IPS-NIHi11 (cell line): ENCODE results near the gene SPACA7.

ENCODE experiments used
- DNase-seq: peaks from one replicate; pipeline ENCODE4 v3.0.0; 2012; ENCODE audit warnings: mixed read lengths, low spot score

The SPACA7 gene

DNA sequence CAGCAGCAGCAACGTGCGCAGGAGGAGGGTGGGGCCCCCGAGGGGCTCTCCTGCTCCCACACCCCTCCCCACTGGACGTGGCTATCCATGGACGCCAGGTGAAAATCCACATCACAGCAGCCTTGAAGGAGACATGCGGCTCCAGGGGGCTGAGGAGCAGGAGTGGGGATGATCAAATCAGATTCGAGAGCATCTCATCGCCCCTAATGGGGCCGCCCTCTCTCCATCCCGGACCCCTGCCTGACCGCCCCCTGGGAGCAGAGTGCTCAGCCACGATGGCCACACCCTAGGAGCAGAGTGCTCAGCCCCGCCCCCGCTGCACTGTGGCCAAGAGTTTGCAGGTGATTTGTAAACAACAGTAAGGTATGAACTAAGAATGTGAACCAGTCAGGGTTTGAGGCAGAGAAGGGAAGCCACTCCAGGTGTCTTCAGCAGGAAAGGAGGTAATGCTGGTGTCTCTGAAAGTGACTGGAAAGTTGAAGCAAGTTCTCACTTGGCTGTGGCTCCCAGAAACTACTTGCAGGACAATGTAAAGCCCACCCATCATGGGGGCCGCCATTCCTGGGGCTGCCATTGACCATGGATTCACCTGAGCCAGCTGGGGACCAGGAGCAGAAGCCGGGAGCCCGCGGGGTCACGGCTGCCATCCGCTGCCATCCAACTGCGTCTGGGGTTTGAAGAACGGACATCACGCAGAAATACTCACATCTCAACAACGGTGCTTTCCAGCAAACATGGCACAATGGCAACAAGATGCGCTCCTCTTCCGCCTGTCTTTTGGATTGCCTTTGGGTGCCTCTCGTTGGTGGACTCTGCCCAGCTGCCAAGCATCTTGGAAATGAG lies 71.8 kb downstream of the SPACA7 start:
- no peak for DNase-seq

DNA sequence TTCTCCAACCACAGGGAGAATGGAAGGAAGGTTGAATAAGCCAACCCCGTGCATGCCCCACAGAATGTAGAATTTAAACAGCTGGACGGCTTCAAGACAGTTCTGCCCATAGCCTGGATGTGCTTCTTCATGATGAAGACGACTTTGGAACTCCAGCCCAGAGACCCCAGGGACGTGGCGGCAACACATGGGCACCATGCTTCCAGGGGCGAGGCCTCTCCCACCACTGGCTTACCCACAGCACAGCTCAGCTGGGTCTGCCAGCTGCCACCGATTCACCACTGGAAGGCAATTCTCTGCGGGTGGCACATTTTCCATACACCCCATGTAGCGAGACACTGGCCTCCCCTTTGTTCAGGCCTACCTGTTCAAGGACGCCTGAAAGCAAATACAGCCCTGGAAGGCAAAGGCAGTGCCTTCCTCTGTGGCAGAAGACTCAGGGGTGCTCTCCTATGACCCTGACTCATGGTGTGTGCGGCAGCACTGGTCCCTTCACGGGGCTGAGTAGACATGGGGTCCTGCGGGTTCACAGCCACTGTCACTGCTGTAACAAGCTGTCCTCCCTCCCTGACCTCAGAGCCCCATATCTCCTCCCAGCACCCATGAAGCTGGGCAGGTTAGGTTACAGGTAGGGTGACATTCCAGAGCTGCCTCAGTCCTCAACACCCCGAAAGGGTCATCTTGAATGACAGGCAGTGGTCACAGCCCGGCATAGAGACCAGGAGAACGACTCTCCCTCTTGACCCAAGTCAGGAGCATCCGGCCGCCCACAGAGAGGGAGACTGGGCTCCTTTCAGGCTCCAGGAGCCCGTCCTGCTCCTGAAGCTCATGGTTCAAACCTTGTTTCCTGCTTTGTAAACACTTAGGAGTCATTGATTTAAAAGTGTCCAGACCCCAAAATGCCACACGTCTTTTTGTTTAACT lies 72.7 kb downstream of the SPACA7 start:
- no peak for DNase-seq

DNA sequence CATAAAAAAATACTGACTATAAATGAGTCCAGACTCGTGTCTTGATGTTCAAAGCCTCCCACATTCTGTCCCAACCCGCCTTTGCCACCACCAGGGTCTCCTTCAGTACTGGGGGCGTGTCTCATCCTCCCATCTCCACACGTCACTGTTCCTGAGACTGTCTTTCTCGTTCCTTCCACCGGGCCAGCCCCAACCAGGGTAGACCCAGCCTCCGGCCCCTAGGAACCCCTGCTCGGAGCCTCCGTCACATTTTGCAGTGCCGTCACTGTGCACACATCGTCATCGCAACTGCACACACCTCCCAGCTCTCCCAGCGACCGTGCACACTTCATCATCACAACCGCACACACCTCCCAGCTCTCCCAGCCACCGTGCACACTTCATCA lies 73.4 kb downstream of the SPACA7 start:
- no peak for DNase-seq

DNA sequence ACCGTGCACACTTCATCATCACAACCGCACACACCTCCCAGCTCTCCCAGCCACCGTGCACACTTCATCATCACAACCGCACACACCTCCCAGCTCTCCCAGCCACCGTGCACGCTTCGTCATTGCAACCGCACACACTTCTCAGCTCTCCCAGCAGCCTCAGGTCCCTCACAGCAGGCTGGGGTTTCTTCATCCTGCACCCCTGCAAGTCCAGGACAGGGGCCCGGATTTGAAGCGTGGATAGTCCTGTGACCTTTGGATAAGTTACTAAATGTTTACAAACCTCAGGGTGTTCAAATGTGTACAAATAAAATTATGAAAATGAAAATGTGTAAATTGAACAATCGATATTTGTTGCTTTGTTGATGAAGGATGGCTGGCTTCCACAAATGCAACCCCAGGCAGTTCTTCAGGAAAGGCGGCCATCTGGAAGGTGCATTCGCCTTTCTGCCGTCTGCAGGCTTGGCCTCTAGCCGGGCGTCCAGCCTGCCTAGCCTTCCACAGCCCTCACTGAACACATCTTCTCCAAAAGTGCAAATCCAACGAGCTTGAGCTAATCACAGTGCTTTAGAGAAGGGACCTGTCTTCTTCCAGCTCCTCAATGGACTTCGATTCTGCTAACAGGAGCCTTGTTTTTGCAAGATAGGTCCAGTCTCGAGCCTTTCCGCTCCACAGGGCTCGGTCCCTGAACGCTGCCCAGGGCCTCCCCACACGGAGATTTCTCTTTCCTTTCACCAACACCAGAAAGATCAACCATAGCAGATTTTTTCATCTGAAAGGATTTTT lies 74.2 kb downstream of the SPACA7 start:
- no peak for DNase-seq

DNA sequence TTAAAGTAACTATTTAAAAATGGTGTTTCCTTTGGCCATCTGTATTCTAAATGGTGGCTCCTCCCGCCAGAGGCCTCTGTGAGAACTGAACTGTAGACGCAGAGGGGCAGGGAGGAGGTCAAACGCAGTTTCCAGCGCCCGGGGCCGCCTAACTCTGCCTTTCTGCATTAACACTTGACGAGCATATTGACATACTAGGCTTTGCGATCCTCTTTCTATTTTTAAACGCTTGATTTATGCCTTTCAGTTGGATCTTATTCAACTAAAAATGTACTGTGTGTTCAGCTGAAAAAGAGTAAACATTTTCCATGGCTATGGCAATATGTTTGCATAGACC lies 74.7 kb downstream of the SPACA7 start:
- DNase-seq = no peak

DNA sequence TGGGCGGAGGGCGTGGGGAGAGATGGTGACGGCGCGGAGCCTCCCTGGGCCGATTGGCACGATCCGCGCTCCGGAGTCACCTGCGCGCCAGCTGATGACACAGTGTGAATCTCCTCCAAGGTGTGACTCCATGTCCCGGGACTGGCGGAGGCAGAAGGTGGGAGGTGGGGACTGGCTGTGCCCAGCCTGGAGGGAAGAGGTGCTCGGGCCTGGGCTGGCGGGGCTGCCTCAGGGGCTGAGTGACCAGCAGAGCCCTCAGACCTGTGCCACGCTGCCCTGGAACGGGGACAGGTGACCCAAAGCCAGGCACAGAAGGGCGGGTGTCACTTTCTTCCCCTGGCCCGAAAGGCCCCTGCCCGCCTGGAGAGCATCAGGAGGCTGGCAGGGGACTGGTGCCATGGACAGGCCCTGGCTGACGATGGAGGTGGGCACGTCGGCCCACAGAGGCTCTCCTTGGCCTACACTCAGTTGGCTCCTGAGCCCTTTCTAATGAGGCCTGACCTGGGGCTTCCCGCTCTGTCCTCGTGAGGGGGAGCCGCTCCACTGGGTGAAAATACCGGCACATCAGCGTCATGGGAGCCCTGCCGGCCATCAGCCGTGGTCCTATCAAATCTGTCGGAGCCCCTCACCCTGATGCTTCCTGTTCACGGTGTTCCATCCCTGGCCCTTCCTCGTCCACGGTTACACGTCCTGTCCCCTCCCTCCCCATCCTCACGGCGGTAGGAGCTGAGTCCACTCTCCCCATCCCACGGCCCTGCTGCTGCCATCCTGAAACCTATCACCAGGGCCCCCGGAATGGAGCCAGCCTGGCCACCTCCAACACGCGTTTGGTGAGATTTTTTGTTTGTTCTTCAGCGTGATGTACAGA lies 75.6 kb downstream of the SPACA7 start:
- DNase-seq = no peak

DNA sequence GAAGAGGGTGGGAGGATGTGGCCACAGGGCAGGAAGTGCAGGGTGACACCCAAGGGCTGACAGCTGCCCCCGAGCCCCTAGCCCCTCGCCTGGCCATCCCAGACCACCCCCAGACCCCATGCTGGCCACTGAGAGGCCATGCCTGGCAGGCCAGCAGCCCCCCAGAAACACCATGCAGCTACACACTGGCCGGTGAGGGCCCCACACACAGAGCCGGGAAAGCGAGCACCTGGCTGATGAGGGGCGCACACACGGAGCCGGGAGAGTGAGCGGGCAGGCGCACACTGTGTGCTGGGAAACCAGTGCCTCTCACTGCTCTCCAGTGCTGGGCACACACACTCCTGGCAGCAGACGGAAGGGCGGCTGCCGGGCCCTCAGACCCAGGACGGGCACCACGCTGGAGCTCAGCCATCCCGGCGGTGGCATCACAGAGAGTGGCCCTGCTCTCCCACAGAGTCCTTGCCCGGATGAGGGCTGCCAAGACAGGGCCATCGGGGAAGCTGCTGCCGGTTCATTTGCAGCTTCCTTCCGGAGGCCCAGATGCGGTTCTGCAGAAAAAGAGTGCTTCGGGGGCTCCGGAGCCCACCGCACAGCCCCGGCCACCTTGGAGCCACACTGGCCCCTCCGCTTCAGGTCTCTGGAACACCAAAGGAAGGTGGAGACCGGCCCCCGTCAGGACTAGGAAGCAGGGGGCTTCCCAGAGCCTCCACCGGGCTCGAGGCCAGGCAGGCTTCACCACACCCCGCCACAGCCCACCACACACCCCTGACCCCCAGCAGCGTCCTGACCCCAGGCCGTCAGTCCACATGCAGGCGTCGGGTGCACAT lies 76.4 kb downstream of the SPACA7 start:
- DNase-seq = no peak

DNA sequence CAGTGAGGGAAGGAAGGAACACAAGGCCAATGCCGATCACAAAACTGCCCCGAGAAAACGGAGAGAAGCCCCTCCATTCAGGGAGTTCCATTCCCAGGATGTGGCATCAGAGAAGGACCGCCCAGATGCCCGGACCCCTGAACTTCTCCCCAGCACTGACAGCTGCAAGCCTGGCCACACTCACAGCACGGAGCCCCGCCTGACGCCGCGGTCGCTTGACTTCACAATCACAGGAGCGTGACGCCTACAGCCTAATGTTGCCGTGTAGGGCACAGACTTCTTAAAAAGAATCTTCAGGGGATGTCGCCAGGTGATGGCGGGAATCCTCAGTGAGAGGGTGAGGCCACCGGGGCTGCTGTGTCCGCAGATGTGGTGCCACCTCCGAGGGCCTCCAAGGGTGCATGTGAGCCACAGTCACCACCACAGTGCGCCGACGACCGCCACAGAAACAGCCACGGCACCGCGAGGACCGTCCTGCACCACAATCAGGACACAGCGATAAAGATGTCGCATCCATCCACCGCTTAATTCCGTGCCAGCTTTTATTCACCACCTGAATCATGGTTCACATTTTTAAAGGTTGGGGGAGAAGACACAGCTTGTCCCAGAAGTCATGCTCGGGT lies 77.2 kb downstream of the SPACA7 start:
- no peak for DNase-seq

DNA sequence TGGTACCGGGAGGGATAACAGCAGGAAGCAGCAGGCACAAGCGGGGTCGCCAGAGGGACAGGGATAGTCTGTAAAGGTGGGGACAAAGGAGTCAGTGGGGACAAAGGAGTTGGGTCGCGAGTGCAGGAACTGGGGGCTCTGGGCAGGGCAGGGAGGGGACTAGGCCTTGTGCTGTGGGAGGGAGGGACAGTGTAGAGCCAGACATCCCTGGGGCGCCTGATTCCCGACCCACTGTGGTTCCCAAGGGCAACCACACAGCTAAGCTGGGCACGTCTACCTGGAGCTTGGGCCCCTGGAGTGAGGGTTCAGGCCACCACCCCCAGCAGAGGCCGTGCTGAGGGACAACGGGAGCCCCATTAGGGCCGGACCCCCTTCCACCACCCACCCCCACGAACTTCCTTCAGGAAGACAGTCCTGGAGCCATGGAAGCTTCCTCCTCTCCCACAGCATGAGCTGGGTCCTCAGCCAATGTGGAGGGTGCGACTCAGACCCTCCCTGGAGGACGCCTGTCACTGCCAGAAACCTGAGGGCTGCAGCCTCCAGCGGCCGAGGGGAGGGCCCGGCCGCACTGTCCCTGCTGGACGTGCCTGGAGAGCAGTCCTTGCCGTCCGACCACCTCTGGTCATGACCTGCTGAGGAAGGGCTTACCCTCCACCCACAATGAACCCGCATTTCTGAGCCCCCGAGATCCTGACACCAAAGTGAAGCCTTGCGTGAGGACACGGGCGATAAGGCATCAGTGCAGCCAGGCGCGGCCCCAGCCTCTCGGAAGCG lies 77.9 kb downstream of the SPACA7 start:
- DNase-seq = no peak

DNA sequence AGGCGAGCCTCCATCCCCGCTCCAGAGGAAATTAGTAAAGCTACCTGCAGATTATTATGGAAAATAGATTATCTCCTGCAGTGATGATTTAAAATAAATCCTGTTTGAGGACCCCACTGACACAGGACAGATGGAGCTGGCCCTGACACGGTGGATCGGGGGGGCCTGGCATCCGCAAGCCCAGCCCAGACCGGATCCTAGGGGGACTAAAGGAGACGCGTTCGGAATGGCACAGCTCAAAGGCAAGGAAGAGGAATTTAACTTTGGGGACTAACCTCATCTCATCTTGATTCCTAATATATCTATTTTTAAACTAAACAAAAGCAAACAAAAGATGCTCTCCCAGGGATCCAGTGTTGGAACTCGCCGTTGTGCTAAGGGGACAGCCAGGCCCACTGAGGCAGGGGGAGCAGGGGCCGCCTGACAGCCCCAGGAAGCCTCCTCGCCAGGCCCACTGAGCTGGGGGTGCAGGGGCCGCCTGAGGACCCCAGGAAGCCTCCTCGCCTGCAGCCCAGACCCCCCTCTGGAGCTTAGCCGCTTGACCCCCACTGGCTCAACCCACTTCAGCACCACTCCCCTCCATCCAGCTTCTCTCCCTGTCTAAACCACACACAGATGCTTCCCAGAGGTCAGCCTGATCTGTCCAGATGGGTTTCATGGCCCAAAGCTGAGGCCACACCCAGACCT lies 78.6 kb downstream of the SPACA7 start:
- DNase-seq = no peak

DNA sequence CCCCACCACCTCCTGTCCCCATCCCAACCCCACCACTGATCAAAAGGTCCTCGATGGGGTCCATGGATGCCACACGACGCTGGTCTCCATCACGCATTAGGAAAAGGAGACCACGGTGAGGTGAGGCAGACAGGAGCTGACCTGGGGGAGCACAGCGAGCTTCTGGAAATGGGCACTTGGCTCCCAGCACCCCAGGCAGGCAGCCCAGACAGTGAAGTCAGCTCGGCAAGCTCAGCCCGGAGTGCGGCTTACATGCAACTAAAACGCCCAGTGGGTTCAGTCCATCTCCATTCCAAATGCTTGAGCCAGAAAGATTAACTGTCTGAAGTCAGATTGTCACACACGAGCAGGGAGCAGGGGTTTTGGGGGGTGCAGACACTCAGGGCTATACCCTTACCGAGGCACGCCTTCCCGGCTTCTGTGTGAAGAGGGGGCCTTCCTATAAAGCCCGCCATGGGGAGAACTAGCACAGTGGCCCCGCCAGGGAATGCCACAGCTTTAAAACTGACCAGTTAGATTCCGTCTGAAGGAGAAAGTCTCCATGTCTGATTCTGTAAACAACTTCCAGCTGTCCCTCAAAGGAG lies 79.4 kb downstream of the SPACA7 start:
- no peak for DNase-seq

DNA sequence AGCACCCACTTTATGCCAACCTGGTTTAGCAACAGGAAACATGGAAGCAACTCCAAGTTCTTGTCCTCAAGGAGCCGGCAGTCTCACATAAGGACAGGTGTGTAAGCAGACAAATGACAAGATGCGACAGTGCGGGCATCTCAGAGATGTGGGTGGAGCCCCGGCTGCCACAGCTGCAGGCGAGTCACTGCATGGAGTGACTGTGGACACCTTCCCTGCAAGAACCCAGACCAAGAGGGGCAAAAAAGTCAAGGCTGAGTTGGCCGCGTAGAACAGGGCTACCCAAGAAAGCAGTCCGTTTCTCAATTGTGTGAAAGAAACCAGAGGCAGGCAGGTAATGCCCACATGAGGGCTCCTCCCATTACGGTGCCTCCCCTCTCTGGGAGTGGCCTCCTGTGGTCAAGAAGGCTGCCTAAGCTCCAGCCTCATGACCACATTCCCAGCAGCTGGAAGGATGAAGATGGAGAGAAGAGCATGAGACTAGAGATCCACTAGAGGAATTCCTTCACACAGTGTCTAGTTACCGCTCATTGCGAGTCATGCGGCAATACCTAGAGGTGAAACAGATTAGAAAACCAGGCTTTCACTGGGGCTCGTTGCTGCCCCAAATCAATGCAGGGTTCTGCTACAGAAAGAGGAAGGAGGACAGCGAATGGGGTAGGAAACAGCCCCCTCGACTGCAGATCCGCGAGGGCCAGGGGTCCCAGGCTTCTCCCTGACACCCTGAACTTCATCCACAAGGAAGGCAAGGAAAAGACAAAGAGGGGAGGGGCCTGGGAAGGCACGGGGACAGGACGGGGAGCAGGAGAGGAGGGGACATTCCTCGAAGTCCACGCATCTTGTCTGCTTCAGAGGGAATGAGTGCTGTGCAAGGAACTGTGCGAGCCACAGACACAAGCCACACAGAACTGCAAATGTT lies 80.2 kb downstream of the SPACA7 start:
- DNase-seq = no peak

DNA sequence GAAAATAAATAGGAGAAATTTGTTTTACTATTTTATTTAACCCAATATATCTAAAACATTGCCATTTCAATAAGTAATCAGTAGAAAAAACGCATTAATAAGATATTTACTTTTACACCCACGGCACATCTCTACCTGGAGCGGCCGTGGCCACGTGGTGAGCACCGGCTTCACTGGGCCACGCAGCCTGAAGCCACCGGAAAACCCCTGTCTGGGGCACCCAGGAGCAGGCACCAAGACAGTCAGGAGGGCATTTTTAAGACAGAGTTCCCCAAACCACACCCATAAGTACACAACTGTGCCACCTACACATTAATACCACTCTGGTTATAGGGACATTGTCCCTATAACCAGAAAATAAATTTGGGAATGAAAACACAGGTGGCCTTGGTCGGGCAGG lies 80.9 kb downstream of the SPACA7 start:
- DNase-seq = no peak

DNA sequence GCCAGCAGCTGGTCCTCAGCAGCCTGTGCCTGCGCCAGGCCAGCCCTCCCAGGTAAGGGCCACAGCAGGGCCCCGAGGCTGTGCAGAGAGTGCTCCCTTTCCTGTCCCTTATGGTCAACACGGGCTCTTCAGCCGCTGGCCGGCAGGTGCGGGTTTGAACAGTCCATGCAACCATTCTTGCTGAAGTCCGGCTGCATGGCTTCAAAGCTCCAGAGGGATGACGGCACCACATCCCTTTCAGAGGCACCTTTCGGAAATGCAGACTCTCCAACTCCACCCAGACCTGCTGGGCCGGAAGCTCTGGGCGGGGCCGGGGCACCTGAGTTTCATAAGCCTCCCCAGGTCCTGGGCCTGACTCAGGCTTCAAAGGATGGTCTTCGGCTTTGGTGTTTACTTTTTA lies 81.3 kb downstream of the SPACA7 start:
- no peak for DNase-seq

DNA sequence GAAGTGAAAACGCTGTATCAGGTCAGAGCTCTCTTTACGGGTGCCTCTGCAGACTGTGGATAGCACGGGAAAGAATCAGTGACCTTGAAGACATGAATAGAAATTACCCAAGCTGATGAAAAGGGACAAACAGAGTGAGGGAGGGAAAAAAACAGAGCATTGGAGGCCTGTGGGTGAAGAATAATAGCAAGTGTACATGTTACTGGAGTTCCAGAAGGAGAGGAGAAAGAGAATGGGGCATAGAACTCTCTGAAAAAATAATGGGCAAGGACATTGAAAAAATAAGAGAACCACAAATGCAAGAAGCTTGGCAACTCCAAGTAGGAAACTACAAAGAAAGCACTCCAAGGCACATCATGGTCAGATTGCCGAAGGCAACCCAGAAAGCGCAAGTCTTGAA lies 86.3 kb downstream of the SPACA7 start:
- no peak for DNase-seq

DNA sequence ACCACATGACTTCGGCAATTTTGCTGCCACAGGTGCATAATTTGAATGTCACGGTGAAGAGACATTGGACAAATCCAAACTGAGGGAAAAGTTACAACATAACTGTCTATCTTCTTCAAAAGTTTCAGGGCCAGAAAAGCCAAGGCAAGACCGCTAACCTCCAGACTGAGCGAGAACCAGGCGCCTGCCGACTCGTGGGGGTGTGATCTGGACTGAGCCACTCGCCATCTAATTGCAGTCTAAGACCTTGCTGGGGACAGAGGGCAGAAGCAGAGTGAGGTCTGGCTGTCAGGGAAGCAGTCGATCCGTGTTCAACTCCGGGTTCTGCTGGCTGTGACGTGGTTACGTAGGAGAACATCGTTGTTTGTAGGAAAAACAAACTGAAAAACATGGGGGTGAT lies 88.6 kb downstream of the SPACA7 start:
- DNase-seq = no peak
